ENCODE results near the gene CHRNA3.

DNA sequence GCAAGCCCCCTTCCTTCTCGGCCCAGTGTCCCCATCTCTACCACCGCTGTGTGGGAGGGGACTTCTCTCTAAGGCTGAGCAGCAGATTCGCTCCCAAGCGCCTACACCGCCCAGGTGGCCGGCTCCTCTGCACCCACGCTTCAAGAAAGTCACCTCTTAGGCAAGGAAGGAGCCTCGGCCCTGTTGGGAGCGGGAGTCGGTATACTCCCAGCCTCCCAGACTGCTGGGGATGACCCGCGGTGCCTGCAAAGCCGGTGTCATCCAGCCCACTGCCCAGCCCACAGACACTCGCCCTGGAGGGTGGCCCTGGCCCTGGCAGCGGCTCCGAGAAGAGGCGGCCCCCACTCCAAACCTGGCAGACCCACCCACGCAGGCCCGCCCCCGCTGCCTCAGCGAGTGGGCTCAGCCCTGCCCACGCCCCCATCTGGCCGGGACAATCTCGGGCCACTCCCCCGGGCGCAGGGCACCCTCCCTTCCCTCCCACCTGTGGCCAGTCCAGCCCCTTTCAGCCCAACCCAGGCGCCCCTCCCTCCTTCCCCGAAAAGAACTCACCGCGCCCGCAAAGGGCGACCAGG lies 19.8 kb upstream of the CHRNA3 start:
- TF ChIP-seq, protein P1, sequence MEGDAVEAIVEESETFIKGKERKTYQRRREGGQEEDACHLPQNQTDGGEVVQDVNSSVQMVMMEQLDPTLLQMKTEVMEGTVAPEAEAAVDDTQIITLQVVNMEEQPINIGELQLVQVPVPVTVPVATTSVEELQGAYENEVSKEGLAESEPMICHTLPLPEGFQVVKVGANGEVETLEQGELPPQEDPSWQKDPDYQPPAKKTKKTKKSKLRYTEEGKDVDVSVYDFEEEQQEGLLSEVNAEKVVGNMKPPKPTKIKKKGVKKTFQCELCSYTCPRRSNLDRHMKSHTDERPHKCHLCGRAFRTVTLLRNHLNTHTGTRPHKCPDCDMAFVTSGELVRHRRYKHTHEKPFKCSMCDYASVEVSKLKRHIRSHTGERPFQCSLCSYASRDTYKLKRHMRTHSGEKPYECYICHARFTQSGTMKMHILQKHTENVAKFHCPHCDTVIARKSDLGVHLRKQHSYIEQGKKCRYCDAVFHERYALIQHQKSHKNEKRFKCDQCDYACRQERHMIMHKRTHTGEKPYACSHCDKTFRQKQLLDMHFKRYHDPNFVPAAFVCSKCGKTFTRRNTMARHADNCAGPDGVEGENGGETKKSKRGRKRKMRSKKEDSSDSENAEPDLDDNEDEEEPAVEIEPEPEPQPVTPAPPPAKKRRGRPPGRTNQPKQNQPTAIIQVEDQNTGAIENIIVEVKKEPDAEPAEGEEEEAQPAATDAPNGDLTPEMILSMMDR (IDR thresholded peaks at IDR 0.05) = no peak
- TF ChIP-seq POLR2A (IDR thresholded peaks at IDR 0.05) = no peak
